NCI-H146 (cell line): Measurements from ENCODE around the gene PLBD2.

Source experiments
- DNase-seq: peaks from one replicate; lab custom pipeline; 2025; lab: John Stamatoyannopoulos, UW

Gene PLBD2

GRCh38 chr12:113396200-113396599, 37.8 kb downstream of the PLBD2 start:
- DNase-seq: no peak

GRCh38 chr12:113396828-113397496, 38.6 kb downstream of the PLBD2 start:
- DNase-seq: no peak

GRCh38 chr12:113397497-113398197, 39.3 kb downstream of the PLBD2 start:
- no peak for DNase-seq

- no peak for DNase-seq
Observed at GRCh38 chr12:113398346-113399290, 40.2 kb downstream of the PLBD2 start.

- DNase-seq: no peak
Observed at GRCh38 chr12:113399490-113399889, 41.1 kb downstream of the PLBD2 start.

- no peak for DNase-seq
Observed at GRCh38 chr12:113400362-113400761, 42.0 kb downstream of the PLBD2 start.

- no peak for DNase-seq
Observed at GRCh38 chr12:113401066-113402000, 42.9 kb downstream of the PLBD2 start.

- DNase-seq: no peak
Observed at GRCh38 chr12:113402586-113403260, 44.3 kb downstream of the PLBD2 start.

GRCh38 chr12:113403435-113404415, 45.3 kb downstream of the PLBD2 start, which contains the start of gene SDS:
Gene SDS (minus strand): TSS chr12:113403887. CDS start chr12:113399708, 4,179 bp downstream.
- no peak for DNase-seq

- DNase-seq: no peak
Observed at GRCh38 chr12:113405694-113406093, 47.3 kb downstream of the PLBD2 start.

- DNase-seq: no peak
Observed at GRCh38 chr12:113407931-113408600, 49.7 kb downstream of the PLBD2 start.

GRCh38 chr12:113408756-113409298, 50.4 kb downstream of the PLBD2 start:
- no peak for DNase-seq

- DNase-seq: no peak
Observed at GRCh38 chr12:113409462-113410124, 51.2 kb downstream of the PLBD2 start.

GRCh38 chr12:113413488-113413939, 55.1 kb downstream of the PLBD2 start:
- no peak for DNase-seq

GRCh38 chr12:113414519-113415038, 56.2 kb downstream of the PLBD2 start:
- no peak for DNase-seq

GRCh38 chr12:113416091-113416754, 57.8 kb downstream of the PLBD2 start:
- DNase-seq: no peak

- no peak for DNase-seq
Observed at GRCh38 chr12:113418213-113418879, 60.0 kb downstream of the PLBD2 start.
